Measurements from ENCODE around the gene ANKRD65.

Gene ANKRD65

DNA sequence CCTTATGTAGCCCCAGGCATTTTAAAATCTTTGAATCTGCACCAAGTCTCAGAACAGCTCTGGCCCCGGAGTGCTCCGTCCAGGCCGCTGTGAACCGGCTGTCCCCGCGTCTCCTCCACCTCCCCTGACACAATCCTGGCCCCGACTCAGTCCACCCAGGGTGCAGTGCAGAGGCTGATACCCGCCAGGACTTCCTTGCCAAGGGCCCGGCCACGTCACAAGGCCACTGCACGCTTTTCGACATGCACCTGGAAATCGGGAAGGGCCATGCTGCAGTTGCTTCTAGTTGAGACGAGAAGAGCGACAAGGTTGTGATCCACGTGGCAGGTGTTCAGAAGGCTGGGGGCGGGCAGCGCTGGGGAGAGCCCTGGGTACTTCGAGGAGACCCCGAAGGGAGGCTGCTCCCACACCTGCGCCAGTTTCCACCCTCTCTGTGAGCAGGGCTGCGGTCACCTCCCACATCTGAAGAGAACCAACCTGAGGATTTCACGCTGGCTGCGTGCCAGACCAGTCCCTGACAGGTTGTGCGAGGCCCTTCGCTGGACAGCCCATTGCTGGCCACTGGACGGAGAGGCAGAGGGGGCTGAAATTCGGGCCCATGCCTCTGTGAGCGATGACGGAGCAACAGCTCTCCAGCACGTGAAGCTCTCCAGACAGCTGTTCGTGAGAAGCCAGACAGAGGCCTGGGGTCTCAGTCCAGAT, 21.1 kb upstream of the ANKRD65 start:
- TF ChIP-seq, protein P1, sequence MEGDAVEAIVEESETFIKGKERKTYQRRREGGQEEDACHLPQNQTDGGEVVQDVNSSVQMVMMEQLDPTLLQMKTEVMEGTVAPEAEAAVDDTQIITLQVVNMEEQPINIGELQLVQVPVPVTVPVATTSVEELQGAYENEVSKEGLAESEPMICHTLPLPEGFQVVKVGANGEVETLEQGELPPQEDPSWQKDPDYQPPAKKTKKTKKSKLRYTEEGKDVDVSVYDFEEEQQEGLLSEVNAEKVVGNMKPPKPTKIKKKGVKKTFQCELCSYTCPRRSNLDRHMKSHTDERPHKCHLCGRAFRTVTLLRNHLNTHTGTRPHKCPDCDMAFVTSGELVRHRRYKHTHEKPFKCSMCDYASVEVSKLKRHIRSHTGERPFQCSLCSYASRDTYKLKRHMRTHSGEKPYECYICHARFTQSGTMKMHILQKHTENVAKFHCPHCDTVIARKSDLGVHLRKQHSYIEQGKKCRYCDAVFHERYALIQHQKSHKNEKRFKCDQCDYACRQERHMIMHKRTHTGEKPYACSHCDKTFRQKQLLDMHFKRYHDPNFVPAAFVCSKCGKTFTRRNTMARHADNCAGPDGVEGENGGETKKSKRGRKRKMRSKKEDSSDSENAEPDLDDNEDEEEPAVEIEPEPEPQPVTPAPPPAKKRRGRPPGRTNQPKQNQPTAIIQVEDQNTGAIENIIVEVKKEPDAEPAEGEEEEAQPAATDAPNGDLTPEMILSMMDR (IDR thresholded peaks at IDR 0.05; ENCODE audit: low read depth, low read length, missing control alignments), result no peak
- no peak overlapping the region for H3K4me3 ChIP-seq (ENCODE audit: low read depth, low read length)
- no peak for DNase-seq (ENCODE audit: low read depth)

DNA sequence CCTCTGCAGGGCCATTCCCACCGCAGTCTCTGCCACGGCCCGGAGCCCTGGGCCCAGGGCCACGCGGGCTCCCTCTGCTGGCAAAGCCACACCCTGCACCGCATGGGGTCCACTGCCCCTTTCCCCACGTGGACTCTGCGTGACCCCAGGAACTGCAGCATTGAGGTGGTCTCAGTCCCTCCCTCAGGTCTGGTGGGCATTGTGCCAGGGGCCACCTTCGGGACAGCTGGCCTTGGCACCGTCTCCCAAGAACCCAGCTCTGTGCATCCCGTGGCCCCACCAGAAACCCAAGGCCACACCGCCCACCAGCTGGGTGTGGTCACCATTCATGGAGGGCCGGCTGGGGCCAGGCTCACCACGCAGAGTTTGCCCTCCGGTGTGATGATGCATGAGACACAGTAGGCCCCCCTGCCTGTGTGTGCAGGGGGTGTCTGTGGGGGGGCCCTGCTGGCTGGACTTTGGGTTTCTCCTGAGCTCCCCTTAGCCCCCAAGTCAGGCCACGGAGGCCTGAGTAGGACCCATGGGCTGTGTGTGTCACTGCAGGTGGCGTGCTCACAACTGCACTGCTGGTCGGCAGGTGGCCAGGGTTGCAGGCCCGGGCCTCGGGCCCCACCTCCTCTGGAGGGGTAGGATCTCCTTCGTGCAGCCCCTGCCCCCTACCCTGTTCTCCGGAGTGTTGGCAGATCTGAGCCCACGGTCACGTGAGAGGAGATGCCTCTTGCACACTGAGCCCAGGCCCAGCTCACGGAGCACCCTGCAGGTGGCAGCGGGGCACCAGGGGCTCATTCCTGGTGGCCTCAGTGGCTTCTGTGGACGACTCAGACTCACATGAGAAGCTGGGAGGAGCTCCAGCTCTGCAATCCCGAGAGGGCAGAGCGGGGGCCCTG, 20.2 kb upstream of the ANKRD65 start:
- no peak overlapping the region for H3K4me3 ChIP-seq (ENCODE audit: low read depth, low read length)
- DNase-seq (ENCODE audit: low read depth), result no peak
- TF ChIP-seq, protein P1 (IDR thresholded peaks at IDR 0.05; ENCODE audit: low read depth, low read length, missing control alignments), result peak; percentile 95

DNA sequence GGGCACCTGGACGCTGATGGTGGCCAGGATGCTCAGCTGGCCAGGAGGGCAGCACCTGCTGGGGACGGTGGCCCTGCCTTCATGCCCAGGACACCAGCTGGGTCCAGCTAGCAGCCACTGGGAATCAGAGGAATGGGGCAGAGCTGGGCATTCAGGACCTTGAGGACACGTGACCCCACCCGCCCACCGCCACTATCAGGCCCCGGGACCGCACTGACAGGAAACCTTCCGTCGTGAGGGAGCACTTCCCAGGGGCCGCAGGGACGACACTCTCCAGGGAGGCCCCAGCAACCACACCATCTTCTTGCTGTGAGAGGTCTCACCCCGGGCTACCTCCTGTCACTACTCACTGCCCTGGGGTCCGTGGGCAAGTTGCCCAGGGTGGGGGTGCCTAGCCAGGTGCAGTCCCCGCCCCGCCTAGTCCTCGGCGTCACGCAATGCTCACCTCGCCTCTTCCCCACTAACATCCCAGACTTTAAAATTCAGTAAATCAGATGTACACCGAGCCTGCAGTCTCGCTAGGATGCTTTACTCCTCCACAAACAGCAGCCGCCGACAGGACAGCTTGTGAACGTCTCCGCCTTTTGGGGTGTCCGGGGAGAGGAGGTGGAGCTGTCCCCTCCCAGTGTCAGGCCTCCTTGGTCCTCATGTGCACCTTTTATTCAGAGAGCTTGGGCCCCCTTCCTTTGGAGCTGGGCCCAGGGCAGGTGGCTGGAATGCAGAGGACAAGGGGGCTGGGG, 19.4 kb upstream of the ANKRD65 start:
- no peak overlapping the region for H3K4me3 ChIP-seq (ENCODE audit: low read depth, low read length)
- TF ChIP-seq, protein P1 (IDR thresholded peaks at IDR 0.05; ENCODE audit: low read depth, low read length, missing control alignments), result no peak
- DNase-seq (ENCODE audit: low read depth), result no peak

DNA sequence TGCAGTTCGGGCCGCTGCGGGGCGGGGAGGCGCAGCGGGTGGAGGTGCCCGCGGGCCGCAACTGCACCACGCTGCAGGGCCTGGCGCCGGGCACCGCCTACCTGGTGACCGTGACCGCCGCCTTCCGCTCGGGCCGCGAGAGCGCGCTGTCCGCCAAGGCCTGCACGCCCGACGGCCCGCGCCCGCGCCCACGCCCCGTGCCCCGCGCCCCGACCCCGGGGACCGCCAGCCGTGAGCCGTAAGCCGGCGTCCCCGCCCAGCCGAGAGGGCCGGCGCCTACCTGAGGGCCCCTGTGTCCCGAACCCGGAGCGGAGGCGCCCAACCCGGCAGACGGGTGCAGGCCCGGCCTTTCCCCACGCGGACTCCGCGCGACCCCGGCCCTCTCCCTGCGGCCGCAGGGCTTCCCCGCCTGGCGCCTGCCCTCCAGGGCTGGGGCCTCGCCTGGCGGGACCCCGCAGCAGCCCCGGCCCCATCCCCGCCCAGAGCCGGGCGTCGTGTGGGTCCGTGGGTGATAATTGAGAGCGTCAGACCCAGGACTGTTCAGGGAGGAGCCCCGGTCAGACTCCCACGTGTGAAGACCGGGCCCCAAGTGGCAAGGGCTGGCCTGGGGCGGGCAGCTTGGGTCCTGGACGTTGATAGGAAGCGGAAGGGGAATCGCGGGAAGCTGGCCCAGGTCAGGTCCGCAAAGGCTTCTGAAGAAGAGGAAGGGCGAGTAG, 18.6 kb upstream of the ANKRD65 start:
- TF ChIP-seq, protein P1 (IDR thresholded peaks at IDR 0.05; ENCODE audit: low read depth, low read length, missing control alignments), result no peak
- H3K4me3 ChIP-seq (ENCODE audit: low read depth, low read length), result no peak overlapping the region
- DNase-seq (ENCODE audit: low read depth), result no peak

DNA sequence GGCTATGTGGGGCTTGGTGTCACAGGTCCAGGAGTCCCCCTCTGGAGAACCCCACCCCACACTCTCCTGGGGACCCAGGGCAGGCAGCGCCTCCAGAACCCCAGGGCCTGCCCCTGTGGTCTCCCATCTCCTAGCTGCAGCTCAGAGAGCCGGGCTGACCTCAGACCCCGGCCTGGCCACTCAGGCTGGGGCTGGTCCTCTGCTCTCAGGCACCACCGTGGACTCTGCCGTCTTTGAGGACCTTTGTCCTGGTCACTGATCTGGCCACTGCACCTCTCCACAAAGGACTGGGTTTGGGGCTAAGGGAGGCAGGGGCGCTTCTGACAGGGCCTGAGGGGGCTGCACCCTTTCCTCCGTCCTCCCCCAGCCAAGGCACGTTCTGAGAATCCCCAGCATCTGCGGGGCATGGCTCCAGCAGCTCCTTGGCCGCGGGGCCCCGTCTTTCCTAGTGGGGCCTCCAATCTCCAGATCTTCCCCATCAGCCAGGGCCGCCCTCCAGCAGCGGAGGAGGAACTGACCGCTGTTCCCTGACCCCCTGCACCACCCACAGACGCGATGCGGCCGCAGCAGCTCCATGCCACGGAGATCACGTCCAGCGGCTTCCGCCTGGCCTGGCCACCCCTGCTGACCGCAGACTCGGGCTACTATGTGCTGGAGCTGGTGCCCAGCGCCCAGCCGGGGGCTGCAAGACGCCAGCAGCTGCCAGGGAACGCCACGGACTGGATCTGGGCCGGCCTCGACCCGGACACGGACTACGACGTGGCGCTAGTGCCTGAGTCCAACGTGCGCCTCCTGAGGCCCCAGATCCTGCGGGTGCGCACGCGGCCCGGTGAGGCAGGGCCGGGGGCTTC, 17.7 kb upstream of the ANKRD65 start:
- TF ChIP-seq, protein P1 (IDR thresholded peaks at IDR 0.05; ENCODE audit: low read depth, low read length, missing control alignments), result no peak
- H3K4me3 ChIP-seq (ENCODE audit: low read depth, low read length), result no peak overlapping the region
- DNase-seq (ENCODE audit: low read depth), result no peak

Measured in GM12864 (cell line).